A549 (cell line): ENCODE results near the gene CD48.

Source experiments
- ATOH8 ChIP-seq: fragments of 250-450 bp; sonication (Bioruptor Pico); IDR thresholded peaks from 2 replicates; pipeline ENCODE4 v1.5.0; 2020; ENCODE audit warnings: low read depth, mild to moderate bottlenecking, moderate library complexity
- BHLHE40 ChIP-seq: IDR thresholded peaks from 2 replicates; pipeline ENCODE4 v1.6.1; 2012; ENCODE audit warnings: low read depth, low read length, inconsistent platforms
- CEBPB ChIP-seq, 2 experiments: fragments of >200 bp in 1 of 2; sonication (Bioruptor Twin) in 1 of 2; formaldehyde crosslinking in 1 of 2; IDR thresholded peaks; 2 replicates each; pipeline ENCODE4 v1.6.1; 2012 to 2016
- CTCF ChIP-seq: fragments of >200 bp; sonication (Bioruptor Twin); formaldehyde crosslinking; IDR thresholded peaks from 3 replicates; pipeline ENCODE4 v1.5.1; 2016
- ESRRA ChIP-seq: fragments of 150-350 bp; IDR thresholded peaks from 2 replicates; pipeline ENCODE4 v1.6.1; 2014; ENCODE audit warnings: mild to moderate bottlenecking, low read length, borderline replicate concordance
- KDM1A ChIP-seq: fragments of 200-600 bp; sonication (generic); IDR thresholded peaks from 2 replicates; pipeline ENCODE4 v1.6.1; 2016; ENCODE audit warnings: low read depth, mild to moderate bottlenecking
- PBX3 ChIP-seq: IDR thresholded peaks from 2 replicates; pipeline ENCODE4 v1.6.1; 2012
- POLR2A ChIP-seq: IDR thresholded peaks from 2 replicates; pipeline ENCODE4 v1.6.1; 2012; ENCODE audit warnings: mild to moderate bottlenecking, low read length
- POLR2AphosphoS2 ChIP-seq: conservative IDR thresholded peaks from 2 replicates; pipeline ENCODE4 v1.6.1; 2012; ENCODE audit warnings: low read length, improper control_type of control experiment, inconsistent platforms
- RCOR1 ChIP-seq: fragments of 150-350 bp; IDR thresholded peaks from 2 replicates; pipeline ENCODE4 v1.6.1; 2014; ENCODE audit warnings: antibody characterized with exemption, low read length, low read depth
- REST ChIP-seq: fragments of 200-600 bp; sonication (generic); IDR thresholded peaks from 2 replicates; pipeline ENCODE4 v1.6.1; 2016; ENCODE audit warnings: antibody characterized with exemption, mild to moderate bottlenecking, moderate library complexity
- SMC3 ChIP-seq: fragments of >200 bp; sonication (Bioruptor Twin); formaldehyde crosslinking; IDR thresholded peaks from 3 replicates; pipeline ENCODE4 v1.6.1; 2018; ENCODE audit warnings: inconsistent platforms
- USF2 ChIP-seq: fragments of 450-650 bp; IDR thresholded peaks from 2 replicates; pipeline ENCODE4 v1.6.1; 2014; ENCODE audit warnings: antibody characterized with exemption
- ZNF302 ChIP-seq: fragments of 250-450 bp; sonication (Bioruptor Pico); IDR thresholded peaks from 2 replicates; pipeline ENCODE4 v1.9.0; 2021; ENCODE audit warnings: inconsistent platforms, mild to moderate bottlenecking, moderate library complexity

- TF ChIP-seq CTCF (no peak), RCOR1 (no peak), USF2 (no peak), KDM1A (no peak), POLR2AphosphoS2 (no peak), REST (no peak), SMC3 (no peak), ESRRA (no peak), ZNF302 (CRISPR knock-in tag) (no peak), PBX3 (no peak), BHLHE40 (no peak), POLR2A (no peak), CEBPB (IDR thresholded peaks at IDR 0.05) (no peak), ATOH8 (CRISPR knock-in tag) (no peak)
Measured at GRCh38 chr1:160651433-160652064, 60.1 kb downstream of the CD48 start.
